ENCODE data around the gene PDGFD. TPM values are rescaled to one million over a fixed set of nuclear protein-coding genes. Genes with fewer than 3 reads are reported as not detected.

PDGFD gene
- 10 to 100 TPM; 14.4 to 27.8 TPM for total RNA-seq

- peak within 1 kb of the TSS; percentile 23 to 47 for H3K27ac ChIP-seq
- peak within 1 kb of the TSS; percentile 54 to 59 for H3K4me3 ChIP-seq
- peak; percentile 72 for DNase-seq (ENCODE audit: low spot score)
- peaks cover 0 to 13% of the 10 kb centered on the region in 2 donors for H3K4me1 ChIP-seq
- no peaks in the 10 kb centered on the region for H3K36me3 ChIP-seq
- TF ChIP-seq CTCF (IDR thresholded peaks at IDR 0.05), result peak in 1 of 2 donors; percentile 57
- H3K9me3 ChIP-seq, result no peaks in the 10 kb centered on the region
- no peaks in the 10 kb centered on the region for H3K27me3 ChIP-seq
Measured at GRCh38 chr11:104164028-104164520, at the start of gene PDGFD. Gene PDGFD (minus strand): TSS chr11:104164147.

GRCh38 chr11:104206936-104207335, 43.0 kb upstream of the PDGFD start:
- Histone ChIP-seq H3K36me3 (no peaks in the 10 kb centered on the region), H3K27me3 (no peaks in the 10 kb centered on the region), H3K27ac (no peak overlapping the region), H3K9me3 (peaks cover 0 to 9% of the 10 kb centered on the region in 2 donors), H3K4me1 (no peaks in the 10 kb centered on the region), H3K4me3 (no peak overlapping the region)
- no peak for TF ChIP-seq CTCF (IDR thresholded peaks at IDR 0.05)
- no peak for DNase-seq (ENCODE audit: low spot score)

- DNase-seq (ENCODE audit: low spot score), result no peak
- Histone ChIP-seq H3K4me3 (no peak overlapping the region), H3K27me3 (no peaks in the 10 kb centered on the region), H3K36me3 (no peaks in the 10 kb centered on the region), H3K9me3 (peaks cover 0 to 7% of the 10 kb centered on the region in 2 donors), H3K4me1 (no peaks in the 10 kb centered on the region), H3K27ac (no peak overlapping the region)
- no peak for TF ChIP-seq CTCF (IDR thresholded peaks at IDR 0.05)
Measured at GRCh38 chr11:104205838-104206237, 41.9 kb upstream of the PDGFD start.

- no peaks in the 10 kb centered on the region for H3K36me3 ChIP-seq
- H3K9me3 ChIP-seq, result no peaks in the 10 kb centered on the region
- H3K27me3 ChIP-seq, result no peaks in the 10 kb centered on the region
- H3K27ac ChIP-seq, result no peak overlapping the region
- no peak overlapping the region for H3K4me3 ChIP-seq
- TF ChIP-seq CTCF (IDR thresholded peaks at IDR 0.05), result no peak
- DNase-seq (ENCODE audit: low spot score), result no peak
- no peaks in the 10 kb centered on the region for H3K4me1 ChIP-seq
Measured at GRCh38 chr11:104200688-104201087, 36.7 kb upstream of the PDGFD start.

GRCh38 chr11:104199053-104199452, 35.1 kb upstream of the PDGFD start:
- no peaks in the 10 kb centered on the region for H3K9me3 ChIP-seq
- H3K4me1 ChIP-seq, result no peaks in the 10 kb centered on the region
- no peak overlapping the region for H3K4me3 ChIP-seq
- H3K27ac ChIP-seq, result no peak overlapping the region
- TF ChIP-seq CTCF (IDR thresholded peaks at IDR 0.05), result no peak
- DNase-seq (ENCODE audit: low spot score), result no peak
- no peaks in the 10 kb centered on the region for H3K36me3 ChIP-seq
- no peaks in the 10 kb centered on the region for H3K27me3 ChIP-seq

- no peak for TF ChIP-seq CTCF (IDR thresholded peaks at IDR 0.05)
- Histone ChIP-seq H3K4me1 (no peaks in the 10 kb centered on the region), H3K36me3 (no peaks in the 10 kb centered on the region), H3K9me3 (no peaks in the 10 kb centered on the region), H3K4me3 (no peak overlapping the region), H3K27ac (no peak overlapping the region), H3K27me3 (no peaks in the 10 kb centered on the region)
- DNase-seq (ENCODE audit: low spot score), result no peak
Measured at GRCh38 chr11:104198576-104198975, 34.6 kb upstream of the PDGFD start.

All from right atrium auricular region (tissue), 2 donors.